SU-DHL-6 (cell line): ENCODE measurements around the gene MMP23B.

ENCODE experiments used
- CTCF ChIP-seq: fragments of 200-600 bp; sonication (generic); IDR thresholded peaks from one replicate; pipeline ENCODE4 v1.5.1; 2017; ENCODE audit warnings: antibody characterized with exemption, mild to moderate bottlenecking, low read length, moderate library complexity; ENCODE audit not compliant: insufficient read depth, poor library complexity, severe bottlenecking
- EZH2phosphoT487 ChIP-seq: fragments of 200-600 bp; sonication (generic), shearing (Covaris generic); conservative IDR thresholded peaks from 2 replicates; pipeline ENCODE4 v1.6.1; 2018; ENCODE audit warnings: mild to moderate bottlenecking, antibody characterized with exemption, low read length, moderate library complexity, mixed read lengths

GRCh38 chr1:1599935-1600860 lies 31.8 kb upstream of the MMP23B start, which contains the start of gene FNDC10:
- TF ChIP-seq CTCF (no peak), EZH2phosphoT487 (no peak)
